HG02981 (cell line): ENCODE measurements around the gene TEX48.

Experiments used
- ATAC-seq: cut with Tn5 transposase; IDR thresholded peaks from one replicate; pipeline ENCODE4 v1.9.1; 2021; ENCODE audit warnings: mild to moderate bottlenecking, moderate library complexity; ENCODE audit not compliant: unreplicated experiment

Gene TEX48

DNA sequence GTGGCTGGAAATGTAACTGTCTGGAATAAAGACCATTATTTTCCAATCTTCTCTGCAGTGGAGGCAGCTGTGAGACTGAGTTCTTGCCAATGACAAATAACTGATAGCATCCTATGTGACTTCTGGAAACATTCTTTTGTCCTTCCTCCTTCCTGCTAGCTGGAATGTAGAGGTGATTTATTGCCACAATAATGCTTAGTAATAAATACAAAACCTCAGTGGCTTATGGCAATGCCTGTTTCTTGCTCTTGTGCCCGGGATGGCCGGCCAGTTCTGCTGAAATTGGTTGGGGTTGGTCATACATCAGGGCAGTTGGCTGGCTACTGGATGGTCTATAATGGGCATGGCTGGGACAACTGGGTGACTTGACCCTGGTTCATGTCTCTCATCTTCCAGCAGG, 12.2 kb upstream of the TEX48 start:
- ATAC-seq, result no peak

DNA sequence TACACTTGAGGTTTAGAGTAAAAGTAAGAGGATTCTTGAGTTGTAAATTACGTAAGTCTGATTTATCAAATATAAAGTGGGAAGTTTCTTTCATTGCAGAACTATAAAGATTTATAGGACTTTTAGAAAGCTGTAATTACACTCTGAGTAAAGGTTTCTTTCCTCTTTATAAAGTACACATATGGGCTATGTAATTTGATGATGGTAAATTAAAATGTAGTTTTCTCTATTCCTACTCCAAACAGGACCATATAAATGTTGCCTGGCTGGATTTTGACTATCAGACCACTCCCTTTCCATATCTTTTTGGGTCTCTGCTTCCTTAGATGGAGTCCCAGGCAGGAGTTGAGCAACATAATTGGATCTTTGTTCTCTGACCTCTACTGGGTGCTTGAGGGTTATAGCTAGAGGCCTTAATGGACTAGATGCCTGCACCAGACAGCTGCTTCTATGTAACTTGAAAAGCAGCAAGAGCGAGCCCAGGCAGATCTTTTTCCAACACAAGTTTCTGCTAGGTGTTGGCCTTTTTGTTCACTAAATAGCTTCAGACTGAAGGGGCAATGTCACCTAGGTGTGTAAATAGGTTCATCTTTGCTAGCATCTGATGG, 11.4 kb upstream of the TEX48 start:
- no peak for ATAC-seq

DNA sequence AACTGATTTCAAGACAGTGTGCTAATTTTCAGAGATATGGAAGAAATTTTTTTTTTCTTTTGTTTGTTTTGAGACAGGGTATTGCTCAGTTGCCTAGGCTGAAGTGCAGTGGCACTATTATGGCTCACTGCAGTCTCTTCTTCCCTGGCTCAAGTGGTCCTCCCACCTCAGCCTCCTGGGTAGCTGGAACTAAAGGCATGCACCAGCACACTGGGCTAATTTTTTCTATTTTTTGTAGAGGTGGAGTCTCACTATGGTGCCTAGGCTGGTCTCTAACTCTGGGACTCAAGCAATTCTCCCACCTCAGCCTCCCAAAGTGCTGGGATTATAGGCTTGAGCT, 9.9 kb upstream of the TEX48 start:
- no peak for ATAC-seq

DNA sequence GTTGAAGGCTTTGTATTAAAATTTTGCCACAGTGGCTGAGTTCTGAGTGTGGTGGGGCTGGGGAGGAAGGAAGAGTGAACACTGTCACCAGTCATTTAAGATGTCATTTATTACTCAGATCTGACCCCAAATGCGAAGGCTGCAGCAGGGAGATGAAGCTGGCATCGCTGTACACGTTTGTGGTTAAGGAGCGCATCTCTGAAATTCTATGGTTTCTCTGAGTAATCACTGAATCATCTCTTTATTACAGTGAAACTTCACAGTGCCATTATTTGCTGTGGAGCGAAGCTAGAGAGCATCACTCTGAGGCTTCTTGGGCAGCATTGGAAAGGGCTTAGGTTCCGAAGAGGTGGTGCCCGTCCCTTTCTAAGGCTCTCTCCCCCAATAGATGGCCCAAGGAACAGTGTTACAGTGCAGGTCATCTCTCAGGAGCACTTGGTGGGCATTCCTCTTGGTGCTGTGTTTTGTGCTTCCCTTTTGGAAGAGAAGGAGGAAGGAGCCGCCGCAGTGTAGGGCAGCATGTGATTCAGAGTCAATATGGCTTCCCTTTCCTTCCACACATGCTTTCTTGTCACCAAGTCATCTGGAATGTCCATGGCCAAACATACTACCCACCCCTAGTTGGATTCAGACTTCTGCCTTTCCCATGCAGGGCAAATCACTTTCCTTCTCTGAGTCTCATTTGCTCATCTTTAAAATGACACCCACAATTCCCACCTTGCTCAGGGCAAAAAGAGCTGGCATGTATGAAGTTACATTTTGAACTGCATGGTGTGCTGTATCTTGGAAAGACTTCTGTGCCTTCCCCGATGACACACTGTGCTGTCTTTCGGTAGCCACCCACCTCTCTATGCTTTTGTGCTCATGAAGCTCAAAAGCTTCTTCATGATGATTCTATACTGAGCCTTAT, 9.3 kb upstream of the TEX48 start:
- peak; percentile 76 for ATAC-seq

DNA sequence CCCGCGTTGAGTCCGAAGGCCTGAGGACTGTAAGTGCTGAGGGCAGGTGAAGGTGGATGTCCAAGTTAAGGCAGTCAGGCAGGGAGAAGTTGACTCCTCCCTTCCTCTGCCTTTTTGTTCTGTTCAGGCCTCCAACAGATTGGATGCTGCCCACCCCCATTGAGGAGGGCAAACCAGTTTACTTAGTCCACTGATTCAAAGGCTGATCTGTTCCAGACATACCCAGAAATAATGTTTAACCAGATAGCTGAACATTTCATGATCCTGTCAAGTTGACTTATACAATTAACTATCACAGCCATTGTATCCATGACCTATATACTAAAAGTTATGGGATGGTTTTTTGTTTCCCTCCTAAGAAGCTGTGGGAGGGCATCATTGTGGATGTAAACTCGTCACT, 8.3 kb upstream of the TEX48 start:
- ATAC-seq, result no peak

DNA sequence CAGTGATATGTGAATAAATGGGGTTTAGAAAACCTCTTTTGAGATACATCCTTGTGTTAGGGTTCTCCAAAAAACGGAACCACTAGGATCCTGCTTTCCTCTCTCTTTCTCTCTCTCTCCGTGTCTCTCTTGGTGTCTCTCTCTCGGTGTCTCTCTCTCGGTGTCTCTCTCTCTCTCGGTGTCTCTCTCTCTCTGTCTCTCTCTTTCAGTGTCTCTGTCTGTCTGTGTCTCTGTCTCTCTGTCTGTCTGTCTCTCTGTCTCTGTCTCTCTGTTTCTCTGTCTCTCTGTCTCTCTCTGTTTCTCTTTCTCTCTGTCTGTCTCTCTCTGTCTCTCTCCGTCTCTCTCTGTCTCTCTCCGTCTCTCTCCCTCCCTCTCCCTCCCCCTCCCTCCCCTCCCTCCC, 7.8 kb upstream of the TEX48 start:
- ATAC-seq, result no peak

DNA sequence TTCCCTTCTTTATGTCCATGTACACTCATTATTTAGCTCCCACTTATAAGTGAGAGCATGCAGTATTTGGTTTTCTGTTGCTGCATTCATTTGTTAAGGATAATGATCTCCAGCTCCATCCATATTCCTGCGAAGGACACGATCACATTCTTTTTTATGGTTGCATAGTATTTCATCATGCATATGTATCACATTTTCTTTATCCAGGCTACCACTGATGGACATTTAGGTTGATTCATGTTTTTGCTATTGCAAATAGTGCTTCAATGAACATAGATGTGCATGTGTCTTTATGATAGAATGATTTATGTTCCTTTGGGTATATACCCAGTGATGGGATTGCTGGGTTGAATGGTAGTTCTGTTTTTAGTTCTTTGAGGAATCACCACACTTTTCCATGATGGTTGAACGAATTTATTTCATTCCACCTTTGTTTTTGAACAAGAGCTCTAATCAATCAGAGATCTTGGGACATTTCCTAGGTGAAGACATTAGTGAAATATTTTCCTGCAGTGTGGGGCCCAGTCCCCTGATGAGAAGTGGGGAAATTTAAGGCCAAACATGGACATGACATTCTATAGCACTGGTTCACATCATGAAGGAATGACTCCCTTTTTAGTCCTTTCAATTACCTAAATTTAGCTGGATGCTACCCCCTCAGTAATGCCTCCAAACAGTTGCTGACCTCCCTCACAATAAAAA, 7.1 kb upstream of the TEX48 start:
- ATAC-seq, result no peak

DNA sequence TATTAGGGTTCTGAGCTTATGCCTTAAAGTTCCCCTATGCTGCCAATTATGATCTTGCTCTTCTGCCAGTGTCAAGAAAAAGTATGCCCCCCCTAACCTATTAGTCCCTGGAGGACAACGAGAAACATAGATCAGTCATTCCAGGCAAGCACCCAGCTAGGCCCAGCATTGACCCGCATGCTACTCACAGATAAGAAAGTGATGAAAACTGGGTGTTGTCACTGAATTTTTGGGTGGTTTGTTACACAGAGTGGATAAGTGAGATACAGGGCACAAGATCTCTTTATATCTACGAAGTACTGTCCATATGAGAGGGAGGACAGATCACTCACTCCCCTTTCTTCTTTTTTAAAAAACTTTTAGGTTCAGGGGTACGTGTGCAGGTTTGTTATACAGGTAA, 6.4 kb upstream of the TEX48 start:
- no peak for ATAC-seq

DNA sequence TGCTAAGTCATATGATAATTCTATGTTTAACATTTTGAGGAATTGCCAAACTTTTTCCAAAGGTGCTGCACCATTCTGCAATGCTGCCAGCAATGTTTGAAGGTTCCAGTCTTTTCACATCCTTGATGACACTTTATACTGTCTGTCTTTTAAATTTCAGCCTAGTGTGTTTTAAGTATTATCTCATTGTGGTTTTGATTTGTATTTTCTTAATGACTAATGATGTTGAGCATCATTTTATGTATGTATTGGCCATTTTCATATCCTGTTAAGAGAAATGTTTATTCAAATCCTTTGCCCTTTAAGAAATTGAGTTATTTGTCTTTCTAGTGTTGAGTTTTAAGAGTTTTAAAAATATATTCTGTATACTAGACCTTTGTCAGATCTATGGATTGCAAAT, 5.0 kb upstream of the TEX48 start:
- no peak for ATAC-seq

DNA sequence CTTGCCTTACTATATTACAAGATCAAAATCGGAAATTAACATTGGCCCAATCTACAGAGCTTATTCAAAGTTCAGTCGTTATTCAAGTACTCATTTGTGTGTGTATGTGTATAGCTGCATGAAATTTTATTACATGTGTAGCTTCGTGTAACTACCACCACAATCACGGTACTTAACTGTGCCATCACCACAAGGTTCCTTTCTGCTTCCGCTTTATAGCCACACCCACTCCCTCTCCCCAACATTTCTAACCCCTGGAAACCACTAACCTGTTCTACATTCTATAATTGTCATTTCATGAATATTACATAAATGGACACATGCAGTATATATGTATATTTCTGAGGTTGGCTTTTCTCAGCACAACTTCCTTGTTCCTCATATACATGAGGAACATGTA, 4.0 kb upstream of the TEX48 start:
- ATAC-seq, result no peak

DNA sequence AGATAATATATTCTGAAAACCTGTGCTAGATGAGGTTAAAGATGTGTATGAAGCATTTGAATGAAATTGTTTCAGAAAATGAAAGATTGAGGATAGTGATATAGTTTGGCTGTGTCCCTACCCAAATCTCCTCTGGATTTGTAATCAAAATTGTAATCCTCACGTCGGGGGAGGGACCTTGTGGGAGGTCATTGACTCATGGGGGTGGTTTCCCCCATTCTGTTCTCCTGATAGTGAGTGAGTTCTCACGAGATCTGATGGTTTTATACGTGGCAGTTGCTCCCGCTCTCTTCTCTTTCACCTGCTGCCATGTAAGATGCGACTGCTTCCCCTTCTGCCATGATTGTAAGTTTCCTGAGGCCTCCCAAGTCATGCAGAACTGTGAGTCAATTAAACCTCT, 2.0 kb upstream of the TEX48 start:
- ATAC-seq, result no peak

DNA sequence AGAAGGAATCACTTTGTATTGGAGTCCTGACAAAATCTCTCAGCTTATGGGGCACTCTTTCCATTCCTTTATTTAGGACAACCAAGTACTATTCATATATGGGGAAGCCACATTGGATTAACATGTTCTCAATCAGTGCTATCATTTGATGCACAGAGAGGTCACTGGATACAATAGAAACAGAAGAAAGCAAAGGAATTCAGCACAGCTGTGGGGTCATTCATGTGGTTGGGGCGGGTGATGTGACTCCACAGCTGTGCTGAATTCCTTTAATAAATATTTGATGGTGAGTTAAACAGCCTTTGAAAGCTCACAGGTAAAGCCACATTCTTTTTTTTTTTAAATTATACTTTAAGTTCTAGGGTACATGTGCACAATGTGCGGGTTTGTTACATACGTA, 854 bp upstream of the TEX48 start:
- no peak for ATAC-seq

DNA sequence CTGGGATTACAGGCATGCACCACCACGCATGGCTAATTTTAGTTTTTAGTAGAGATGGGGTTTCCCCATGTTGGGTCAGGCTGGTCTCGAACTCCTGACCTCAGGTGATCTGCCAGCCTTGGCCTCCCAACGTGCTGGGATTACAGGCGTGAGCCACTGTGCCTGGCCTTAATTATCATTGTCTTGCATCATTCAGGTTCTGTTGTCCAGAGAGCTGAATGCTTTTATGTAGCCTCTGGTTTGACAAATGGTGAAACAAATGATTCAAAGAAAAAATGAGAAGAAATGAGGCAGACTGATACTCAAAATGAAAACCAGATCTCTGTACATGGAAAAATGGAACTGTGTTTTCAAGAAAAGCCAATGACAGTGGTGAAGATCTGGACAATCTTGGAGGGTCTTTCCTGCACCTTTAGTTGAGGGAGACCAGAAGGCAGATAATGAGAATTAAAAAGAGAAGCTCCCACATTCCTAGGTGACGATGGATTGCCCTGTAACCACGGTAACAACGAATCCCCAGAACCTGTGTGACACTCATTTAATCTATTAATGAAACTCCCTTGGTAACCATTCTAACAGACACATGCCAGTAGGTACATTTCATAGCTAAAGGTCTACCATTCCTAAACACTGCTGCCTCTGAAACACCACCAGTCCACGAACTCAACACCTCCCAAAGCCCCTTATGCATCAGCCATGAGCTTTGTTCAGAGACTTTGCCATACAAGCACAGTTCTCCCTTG, 1.6 kb downstream of the TEX48 start:
- ATAC-seq, result no peak

DNA sequence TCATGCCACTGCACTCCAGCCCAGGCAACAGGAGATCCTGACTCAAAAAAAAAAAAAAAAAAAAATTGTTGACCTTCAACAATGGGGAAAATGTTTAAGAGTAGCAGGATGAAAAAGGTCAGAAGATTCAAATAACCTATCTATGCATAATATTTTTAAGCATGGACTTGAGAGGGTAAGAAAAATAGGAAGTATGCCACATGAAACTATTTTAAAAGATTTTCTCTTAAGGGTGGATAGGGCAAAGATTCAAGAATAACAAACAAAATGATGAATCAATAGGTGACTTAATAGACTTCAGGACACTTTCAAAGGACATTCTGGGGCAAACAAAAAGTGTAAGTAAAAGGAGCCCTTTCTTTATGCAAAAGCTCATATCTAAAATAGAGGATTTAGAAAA, 3.2 kb downstream of the TEX48 start:
- ATAC-seq, result no peak

DNA sequence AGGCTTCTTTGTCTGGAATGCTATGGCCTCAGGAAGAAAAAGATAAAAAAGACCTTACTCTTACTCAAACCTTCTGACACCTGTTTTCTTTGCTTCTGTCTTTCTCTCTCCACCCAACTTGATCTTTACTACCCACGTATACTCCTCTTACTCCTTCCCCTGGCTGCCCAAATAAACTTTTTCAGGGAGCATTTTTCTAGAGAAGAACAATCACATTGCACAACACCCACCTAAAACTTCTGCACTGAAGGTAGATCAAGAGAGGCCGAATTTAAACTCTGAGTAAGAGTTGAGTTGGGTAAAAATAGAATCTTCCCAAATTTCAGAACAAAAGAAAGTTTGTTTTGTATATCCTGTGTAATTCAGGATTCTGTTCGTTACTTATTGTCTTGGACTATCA, 3.9 kb downstream of the TEX48 start:
- ATAC-seq, result no peak

DNA sequence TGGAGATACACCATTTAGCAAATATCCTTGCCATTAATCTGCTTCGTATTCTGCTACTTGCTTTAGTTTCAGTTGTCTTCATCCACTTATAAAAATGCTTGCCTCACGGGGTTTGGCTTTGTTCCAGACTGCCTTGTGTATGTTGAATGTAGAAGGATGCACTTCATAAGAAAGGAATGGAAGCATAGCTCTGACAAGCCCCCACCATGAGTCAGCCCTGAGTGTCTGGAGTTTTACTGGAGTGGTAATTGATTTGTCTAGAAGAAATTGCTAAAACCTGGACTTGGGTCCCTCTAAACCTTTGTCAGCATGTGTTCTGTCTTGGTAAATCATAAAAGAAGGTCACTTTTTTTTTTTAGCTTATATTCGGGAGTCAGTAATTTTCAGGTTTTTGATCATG, 4.6 kb downstream of the TEX48 start:
- no peak for ATAC-seq

DNA sequence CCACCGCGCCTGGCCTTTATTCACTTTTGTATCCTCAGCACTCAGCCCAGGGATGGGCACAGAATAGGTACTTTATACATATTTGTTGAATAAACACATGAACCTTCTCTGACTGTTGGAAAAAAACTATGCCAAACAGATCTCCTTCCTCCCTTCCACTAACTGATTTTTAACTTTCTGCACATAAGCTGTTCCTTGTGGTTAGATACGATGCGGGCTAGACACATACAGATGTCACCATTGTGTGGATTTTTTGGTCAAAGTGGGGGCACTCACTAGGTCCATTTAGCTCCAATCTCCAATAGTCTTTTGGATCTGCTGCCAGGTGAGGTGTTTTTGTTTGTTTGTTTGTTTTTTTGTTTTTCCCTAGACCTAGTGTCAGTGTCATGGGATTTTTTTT, 5.1 kb downstream of the TEX48 start:
- no peak for ATAC-seq

DNA sequence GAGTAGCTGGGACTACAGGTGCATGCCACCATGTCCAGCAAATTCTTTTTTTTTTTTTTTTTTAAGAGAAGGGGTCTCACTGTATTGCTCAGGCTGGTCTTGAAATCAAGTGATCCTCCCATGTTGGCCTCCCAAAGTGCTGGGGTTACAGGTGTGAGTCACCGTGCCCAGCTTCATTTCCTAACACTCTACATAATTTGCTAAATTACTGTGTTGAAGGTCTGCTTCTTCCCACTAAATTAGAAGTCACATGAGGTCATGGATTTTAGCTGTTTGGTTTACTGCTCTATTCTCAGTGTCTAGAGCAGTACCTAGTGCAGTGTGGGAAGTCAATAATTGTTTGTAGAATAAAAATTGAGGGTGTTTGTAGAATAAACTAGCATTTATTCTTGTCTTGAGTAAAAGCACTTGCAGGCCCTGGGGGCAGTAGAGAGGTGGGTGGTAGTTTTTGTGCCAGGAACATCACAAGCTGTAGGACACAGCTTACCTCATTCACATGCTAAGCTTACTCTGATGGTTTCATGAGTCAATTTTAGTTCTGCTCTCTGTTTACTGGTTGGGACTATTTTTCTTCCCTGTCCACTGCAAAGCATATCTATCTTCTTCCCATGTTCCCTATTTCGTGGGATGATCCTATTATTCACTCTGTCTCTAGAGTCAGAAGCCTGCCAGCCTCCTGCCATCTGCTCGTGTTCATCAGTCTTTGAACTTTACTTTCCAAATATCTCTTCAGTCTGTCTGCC, 7.0 kb downstream of the TEX48 start:
- ATAC-seq, result no peak

DNA sequence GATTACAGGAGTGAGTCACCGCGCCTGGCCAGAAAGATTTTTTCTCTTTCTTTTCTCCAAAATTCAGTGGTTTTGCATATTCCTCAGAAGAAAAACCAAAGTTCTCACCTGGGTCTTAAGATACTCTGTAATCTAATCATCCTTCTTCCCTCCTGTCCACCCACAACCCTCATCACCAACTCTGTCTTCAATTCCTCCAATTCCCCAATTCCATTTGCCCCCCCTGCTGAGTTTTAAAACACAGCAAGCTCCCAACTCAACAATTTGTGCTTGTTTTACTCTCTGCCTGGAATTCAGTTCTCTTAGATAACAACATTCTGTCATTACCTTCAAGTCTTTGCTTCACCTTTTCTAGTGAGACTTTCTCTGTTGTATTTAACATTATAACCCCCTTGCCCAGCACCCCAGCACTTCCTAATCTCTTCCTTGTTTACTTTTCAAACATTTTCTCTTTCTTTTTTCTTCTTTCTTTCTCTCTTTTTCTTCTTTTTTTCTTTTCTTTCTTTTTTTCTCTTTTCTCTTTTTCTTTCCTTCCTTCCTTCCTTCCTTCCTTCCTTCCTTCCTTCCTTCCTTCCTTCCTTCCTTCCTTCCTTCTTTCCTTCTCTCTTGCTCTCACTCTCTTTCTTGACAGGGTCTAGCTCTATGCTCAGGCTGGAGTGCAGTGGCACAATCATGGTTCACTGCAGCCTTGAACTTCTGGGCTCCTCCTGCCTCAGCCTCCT, 7.8 kb downstream of the TEX48 start:
- no peak for ATAC-seq

DNA sequence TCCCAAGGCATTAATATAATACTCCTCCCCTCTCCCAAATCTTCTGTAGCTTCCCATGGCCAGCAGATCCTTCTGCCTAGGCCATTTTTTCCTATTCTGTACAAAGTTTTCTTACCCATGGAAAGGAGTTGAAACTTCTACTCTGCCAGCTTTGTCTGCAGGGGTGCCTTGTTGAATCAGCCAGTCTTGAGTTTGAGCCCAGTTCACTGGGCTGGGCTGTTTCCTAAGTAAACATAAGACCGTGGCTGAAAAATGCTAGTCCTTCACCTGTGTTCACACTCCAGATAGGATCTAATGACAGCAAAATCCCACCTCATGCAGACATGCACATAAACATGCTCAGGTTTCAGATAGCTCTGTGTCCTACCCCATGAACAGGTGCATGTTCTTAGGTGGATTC, 10.4 kb downstream of the TEX48 start:
- ATAC-seq, result no peak
